Activated naive CD8-positive, alpha-beta T cell treated with anti-CD3 and anti-CD28 coated beads for 36 hours (primary cell): ENCODE measurements around the gene OR51I1. TPM values are rescaled to one million over a fixed set of nuclear protein-coding genes. Genes with fewer than 3 reads are reported as not detected.
A peak's percentile ranks its signal among the peaks of the same experiment; 100 is the strongest.

Source experiments
- DNase-seq: peaks from one replicate; pipeline ENCODE4 v3.0.0; 2021
- H3K27ac Mint-ChIP-seq: one replicate; pipeline ENCODE4 v1.8.0; 2022; ENCODE audit warnings: mild to moderate bottlenecking, moderate library complexity, mixed read lengths
- H3K27me3 Mint-ChIP-seq: one replicate; pipeline ENCODE4 v1.8.0; 2022; ENCODE audit warnings: mild to moderate bottlenecking, mixed read lengths
- H3K36me3 Mint-ChIP-seq: one replicate; pipeline ENCODE4 v1.8.0; 2021; ENCODE audit warnings: mild to moderate bottlenecking, mixed read lengths
- H3K4me1 Mint-ChIP-seq: one replicate; pipeline ENCODE4 v1.8.0; 2021; ENCODE audit warnings: mixed read lengths
- H3K4me3 Mint-ChIP-seq: one replicate; pipeline ENCODE4 v1.8.0; 2022; ENCODE audit warnings: mild to moderate bottlenecking, moderate library complexity, mixed read lengths
- H3K9me3 Mint-ChIP-seq: one replicate; pipeline ENCODE4 v1.8.0; 2022; ENCODE audit warnings: mixed read lengths
- total RNA-seq, 2 experiments: library from RNA; stranded (reverse); gene quantifications; one replicate each; pipeline ENCODE4 v1.2.3, GENCODE V29; 2021

Gene OR51I1, protein sequence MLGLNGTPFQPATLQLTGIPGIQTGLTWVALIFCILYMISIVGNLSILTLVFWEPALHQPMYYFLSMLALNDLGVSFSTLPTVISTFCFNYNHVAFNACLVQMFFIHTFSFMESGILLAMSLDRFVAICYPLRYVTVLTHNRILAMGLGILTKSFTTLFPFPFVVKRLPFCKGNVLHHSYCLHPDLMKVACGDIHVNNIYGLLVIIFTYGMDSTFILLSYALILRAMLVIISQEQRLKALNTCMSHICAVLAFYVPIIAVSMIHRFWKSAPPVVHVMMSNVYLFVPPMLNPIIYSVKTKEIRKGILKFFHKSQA
- not detected for total RNA-seq

DNA sequence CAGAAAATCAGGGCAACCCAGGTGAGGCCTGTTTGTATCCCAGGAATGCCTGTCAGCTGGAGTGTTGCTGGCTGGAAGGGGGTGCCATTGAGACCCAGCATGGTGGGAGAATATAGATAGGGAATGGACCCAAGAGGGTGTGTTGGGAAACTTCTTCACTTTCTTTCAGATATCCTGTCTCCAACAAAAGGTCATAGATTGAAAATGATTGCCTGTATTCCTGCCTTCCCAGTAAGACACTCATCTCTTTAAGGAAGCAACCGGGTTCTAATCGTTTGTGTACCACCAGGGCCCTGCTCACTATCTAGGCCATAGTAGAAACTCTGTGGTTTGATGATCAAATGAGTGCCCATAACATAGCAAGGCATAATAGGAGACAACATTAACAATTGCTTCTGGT is at the start of gene OR51I1:
Gene OR51I1 (minus strand): TSS at position 101 of the 400 bp plus-strand sequence. CDS start 0 bp downstream, at position 101.
- no peaks in the 10 kb centered on the region for H3K9me3 Mint-ChIP-seq
- no peaks in the 10 kb centered on the region for H3K4me1 Mint-ChIP-seq
- no peaks in the 10 kb centered on the region for H3K27me3 Mint-ChIP-seq
- DNase-seq: no peak
- H3K27ac Mint-ChIP-seq: no peak within 1 kb of the TSS
- no peaks in the 10 kb centered on the region for H3K36me3 Mint-ChIP-seq
- no peak within 1 kb of the TSS for H3K4me3 Mint-ChIP-seq

DNA sequence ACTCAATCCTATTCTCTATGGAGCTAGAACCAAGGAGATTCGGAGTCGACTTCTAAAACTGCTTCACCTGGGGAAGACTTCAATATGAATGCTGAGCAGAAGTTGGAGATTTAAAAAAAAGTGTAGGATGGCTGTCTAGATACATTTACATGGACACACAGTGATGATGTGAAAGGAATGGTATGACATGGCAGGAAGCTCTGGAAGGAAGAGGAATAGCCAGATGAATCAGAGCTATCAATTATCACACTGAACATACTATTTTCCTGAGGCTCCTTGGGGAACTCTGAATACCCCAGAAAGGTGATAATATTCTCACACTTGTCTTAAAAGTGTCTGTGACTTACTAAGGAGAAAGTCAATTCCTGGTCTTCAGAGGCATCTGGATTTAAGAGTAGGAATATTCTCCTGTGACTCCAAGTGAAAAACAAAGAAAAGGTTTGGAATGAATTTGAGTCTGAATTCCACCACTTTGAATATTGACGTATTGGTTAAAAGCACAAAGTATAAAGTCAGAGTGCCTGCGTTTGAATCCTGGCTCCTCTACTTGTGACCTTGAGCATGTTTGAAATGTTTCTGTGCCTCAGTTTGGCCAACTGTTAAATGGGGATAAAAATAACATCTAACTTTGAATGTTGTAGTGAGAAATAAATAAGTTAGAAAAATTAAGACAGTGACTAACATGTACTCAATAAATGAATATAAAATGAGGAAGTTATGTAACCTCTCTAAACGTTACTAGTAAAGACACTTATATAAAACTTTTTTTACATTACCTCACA is 48.5 kb upstream of the OR51I1 start:
- Mint-ChIP-seq H3K4me1 (peaks cover 2% of the 10 kb centered on the region), H3K27ac (no peak overlapping the region), H3K4me3 (no peak overlapping the region), H3K36me3 (no peaks in the 10 kb centered on the region), H3K9me3 (no peaks in the 10 kb centered on the region), H3K27me3 (peaks cover 5% of the 10 kb centered on the region)
- no peak for DNase-seq

DNA sequence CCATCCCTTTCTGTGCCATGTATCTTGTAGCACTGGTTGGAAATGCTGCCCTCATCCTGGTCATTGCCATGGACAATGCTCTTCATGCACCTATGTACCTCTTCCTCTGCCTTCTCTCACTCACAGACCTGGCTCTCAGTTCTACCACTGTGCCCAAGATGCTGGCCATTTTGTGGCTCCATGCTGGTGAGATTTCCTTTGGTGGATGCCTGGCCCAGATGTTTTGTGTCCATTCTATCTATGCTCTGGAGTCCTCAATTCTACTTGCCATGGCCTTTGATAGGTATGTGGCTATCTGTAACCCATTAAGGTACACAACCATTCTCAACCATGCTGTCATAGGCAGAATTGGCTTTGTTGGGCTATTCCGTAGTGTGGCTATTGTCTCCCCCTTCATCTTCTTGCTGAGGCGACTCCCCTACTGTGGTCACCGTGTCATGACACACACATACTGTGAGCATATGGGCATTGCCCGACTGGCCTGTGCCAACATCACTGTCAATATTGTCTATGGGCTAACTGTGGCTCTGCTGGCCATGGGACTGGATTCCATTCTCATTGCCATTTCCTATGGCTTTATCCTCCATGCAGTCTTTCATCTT is 47.6 kb upstream of the OR51I1 start:
- peaks cover 5% of the 10 kb centered on the region for H3K27me3 Mint-ChIP-seq
- no peak for DNase-seq
- H3K4me1 Mint-ChIP-seq: peaks cover 2% of the 10 kb centered on the region
- H3K27ac Mint-ChIP-seq: no peak overlapping the region
- no peaks in the 10 kb centered on the region for H3K9me3 Mint-ChIP-seq
- H3K36me3 Mint-ChIP-seq: no peaks in the 10 kb centered on the region
- H3K4me3 Mint-ChIP-seq: no peak overlapping the region

DNA sequence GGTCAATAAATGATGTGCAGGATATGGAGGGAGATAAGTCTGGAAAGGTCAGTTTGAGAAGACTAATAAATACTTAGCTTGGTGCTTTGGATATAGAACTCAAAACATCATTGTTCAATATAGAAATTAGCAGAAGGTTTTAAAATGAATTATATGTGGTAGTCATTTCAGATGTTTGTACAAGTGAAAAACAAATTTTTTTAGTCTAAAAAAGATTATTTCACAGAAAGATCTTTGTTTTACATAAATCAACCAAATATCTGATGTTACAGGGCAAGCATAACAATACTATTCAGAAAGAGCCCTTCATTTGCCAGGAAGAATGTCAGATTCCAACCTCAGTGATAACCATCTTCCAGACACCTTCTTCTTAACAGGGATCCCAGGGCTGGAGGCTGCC is 47.1 kb upstream of the OR51I1 start, which contains the start of gene OR52D1:
Gene OR52D1 (plus strand): TSS at position 301 of the 400 bp plus-strand sequence. CDS start 22 bp downstream, at position 323.
- peaks cover 2% of the 10 kb centered on the region for H3K4me1 Mint-ChIP-seq
- no peak within 1 kb of the TSS for H3K4me3 Mint-ChIP-seq
- no peak within 1 kb of the TSS for H3K27ac Mint-ChIP-seq
- no peak for DNase-seq
- H3K9me3 Mint-ChIP-seq: no peaks in the 10 kb centered on the region
- H3K27me3 Mint-ChIP-seq: peaks cover 5% of the 10 kb centered on the region
- no peaks in the 10 kb centered on the region for H3K36me3 Mint-ChIP-seq

DNA sequence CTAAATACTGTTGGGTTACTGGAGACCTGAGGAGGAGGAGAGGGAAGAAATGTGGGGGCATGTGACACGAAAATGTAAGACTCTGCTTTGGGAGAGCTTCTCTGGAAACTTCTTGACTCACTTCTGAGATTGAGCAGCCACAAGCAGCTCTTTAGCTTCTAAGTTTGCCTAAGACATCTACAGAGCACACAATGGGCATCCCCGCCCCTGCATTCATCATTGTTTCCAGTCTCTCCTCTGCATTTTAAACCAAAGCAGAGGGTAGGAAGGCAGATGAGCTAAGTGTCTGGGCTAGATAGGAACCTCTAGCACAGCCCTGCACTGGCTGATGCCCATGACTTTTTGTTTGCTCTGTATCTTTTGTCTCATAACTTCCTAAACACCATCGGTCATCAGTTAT is 45.1 kb upstream of the OR51I1 start:
- peaks cover 5% of the 10 kb centered on the region for H3K27me3 Mint-ChIP-seq

DNA sequence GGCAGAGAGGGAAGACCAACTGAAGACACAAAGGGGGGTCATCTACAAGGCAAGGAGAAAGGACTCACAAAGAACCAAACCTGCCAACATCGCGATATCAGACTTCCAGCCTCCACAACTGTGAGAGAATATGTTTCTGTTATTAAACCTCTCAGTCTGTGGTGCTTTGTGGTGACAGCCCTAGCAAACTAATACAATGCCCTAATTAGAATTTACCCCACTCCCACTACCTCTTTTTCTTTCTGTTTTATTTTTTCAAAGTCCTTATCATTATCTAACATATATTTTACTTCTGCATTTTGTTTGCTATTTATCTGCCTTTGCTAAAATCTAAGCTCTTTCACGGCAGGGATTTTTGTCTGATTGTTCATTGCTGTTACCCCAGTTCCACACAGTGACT is 44.7 kb upstream of the OR51I1 start:
- H3K27ac Mint-ChIP-seq: no peak overlapping the region
- no peaks in the 10 kb centered on the region for H3K36me3 Mint-ChIP-seq
- H3K27me3 Mint-ChIP-seq: peaks cover under 1% of the 10 kb centered on the region
- H3K4me1 Mint-ChIP-seq: peaks cover 2% of the 10 kb centered on the region
- H3K9me3 Mint-ChIP-seq: no peaks in the 10 kb centered on the region
- H3K4me3 Mint-ChIP-seq: no peak overlapping the region
- no peak for DNase-seq

More for the DNA sequence above, 45.1 kb upstream of the OR51I1 start:
- DNase-seq: peak; percentile 13
- Mint-ChIP-seq H3K9me3 (no peaks in the 10 kb centered on the region), H3K4me1 (peaks cover 2% of the 10 kb centered on the region), H3K27ac (no peak overlapping the region), H3K4me3 (no peak overlapping the region), H3K36me3 (no peaks in the 10 kb centered on the region)

DNA sequence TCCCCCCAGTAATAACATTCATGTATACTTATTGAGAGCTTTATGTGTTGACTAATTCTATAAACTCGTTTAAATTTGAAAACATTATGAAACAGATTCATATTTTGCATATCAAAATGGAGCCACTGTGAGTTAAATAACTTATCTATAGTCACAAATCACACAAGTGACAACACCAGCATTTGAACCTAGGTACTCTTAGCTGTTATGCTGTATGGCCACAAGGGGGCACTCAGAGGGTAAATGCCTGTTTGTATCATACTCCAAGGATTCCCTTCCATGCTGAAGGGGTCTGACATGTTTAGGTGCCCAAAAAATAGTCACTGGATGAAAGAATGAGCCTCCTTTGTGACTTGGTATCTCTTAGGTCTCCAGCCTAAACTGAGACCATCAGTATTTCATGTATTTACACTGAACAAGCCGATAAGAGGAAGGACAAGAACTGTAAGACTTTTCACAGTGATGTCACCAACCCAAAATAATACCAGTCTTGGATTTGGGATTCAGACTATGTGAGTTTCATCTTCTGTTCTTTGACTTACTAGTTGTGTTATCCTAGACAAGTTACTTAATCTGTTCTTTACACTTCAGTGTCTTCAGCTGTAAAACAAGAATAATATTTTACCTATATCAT is 35.0 kb upstream of the OR51I1 start:
- DNase-seq: peak; percentile 14
- H3K9me3 Mint-ChIP-seq: peaks cover 1% of the 10 kb centered on the region
- H3K4me1 Mint-ChIP-seq: peaks cover 2% of the 10 kb centered on the region
- no peaks in the 10 kb centered on the region for H3K36me3 Mint-ChIP-seq
- H3K4me3 Mint-ChIP-seq: no peak overlapping the region
- H3K27me3 Mint-ChIP-seq: peaks cover 6% of the 10 kb centered on the region
- H3K27ac Mint-ChIP-seq: no peak overlapping the region

DNA sequence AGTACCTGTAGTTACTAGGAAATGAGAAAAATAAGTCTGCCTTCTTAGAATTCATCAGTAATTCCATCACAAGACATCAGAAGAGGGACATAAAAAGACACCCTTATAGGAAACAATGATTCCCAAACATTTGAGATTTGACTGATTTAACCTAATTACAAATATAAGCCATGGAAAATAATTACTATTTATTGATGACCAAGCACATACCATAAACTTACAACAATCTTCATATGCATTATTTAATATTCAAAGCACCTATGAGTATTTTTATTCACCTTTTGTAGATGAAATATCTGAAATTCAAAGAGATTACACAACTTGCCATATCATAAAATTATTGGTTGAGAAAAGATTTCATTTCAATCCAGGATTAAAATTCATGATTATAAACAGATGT is 32.6 kb upstream of the OR51I1 start:
- no peaks in the 10 kb centered on the region for H3K9me3 Mint-ChIP-seq
- peaks cover 2% of the 10 kb centered on the region for H3K4me1 Mint-ChIP-seq
- no peak for DNase-seq
- no peaks in the 10 kb centered on the region for H3K36me3 Mint-ChIP-seq
- no peak overlapping the region for H3K4me3 Mint-ChIP-seq
- H3K27me3 Mint-ChIP-seq: peaks cover 6% of the 10 kb centered on the region
- no peak overlapping the region for H3K27ac Mint-ChIP-seq

DNA sequence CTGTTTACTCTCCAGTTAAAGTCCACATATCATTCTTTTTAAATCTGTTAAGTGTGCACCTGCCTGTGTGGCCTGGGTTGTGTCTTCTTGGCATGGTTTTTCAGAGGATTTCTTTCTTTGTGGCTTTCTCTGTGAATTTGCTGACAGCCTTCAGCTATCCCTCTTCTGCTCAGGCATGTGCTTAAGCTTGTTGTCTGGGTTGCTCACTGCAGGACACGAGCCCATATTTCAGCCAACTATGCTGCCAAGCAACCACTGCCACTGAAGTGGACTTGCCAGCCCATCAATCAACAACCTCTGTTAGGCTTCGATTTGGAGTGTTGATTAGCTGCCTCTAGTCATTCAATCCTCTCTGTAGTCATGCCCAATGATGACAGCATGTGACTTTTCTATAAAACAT is 26.2 kb upstream of the OR51I1 start:
- no peak for DNase-seq
- no peaks in the 10 kb centered on the region for H3K27me3 Mint-ChIP-seq
- H3K4me1 Mint-ChIP-seq: no peaks in the 10 kb centered on the region
- no peak overlapping the region for H3K4me3 Mint-ChIP-seq
- H3K27ac Mint-ChIP-seq: no peak overlapping the region
- H3K9me3 Mint-ChIP-seq: no peaks in the 10 kb centered on the region
- no peaks in the 10 kb centered on the region for H3K36me3 Mint-ChIP-seq

DNA sequence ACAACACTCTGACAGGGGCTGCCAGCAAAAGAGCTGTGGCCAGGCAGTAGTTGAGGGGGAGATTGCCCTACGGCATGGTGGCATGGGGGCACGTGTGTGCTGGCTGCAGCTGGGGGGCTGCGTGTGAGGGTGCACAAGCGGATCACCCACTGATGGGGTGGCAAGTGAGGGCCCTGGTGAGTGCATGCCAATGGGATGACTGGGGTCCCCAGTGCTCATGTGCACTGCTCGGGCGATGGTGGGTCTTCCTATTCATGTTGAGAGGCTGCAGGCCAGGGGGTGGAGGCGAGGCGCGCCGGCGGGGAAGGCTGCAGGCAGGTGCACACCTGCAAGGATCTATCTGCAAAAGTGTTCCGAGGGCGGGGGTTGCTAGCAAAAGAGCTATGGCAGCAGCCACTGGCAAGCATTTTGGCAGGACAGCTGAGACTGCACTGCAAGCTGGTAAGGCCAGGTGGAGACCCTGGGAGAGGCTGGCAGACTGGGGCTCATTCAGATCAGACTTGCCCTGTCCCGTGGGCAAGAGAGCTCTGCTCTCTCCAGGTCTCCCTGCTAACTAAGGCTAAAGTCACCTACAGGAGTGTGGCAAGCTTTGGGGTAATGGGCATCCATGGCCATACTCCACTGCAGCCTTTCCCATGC is 19.8 kb upstream of the OR51I1 start:
- Mint-ChIP-seq H3K9me3 (peaks cover 9% of the 10 kb centered on the region), H3K4me1 (peaks cover 3% of the 10 kb centered on the region), H3K27me3 (peaks cover 5% of the 10 kb centered on the region), H3K27ac (no peak overlapping the region), H3K4me3 (no peak overlapping the region), H3K36me3 (no peaks in the 10 kb centered on the region)
- DNase-seq: no peak

DNA sequence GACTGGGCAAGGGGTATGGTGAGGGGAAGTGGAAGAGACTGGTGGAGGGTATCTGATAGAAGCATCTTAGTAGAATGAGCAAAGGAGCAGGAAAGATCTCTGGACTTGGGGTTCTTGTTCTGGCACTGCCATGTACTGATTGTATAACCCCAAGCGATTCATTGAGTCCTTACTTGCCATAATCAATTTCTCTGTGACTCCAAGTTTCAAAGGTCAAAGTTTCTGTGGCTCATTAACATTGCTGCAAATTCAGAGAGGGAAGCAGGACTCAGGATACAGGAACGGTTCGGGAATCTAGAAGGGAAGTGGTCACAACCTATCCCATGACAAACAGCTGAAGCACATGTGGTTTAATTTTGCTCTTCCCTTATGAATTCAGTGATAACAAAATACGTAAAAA is 8.1 kb upstream of the OR51I1 start:
- peaks cover 5% of the 10 kb centered on the region for H3K27me3 Mint-ChIP-seq
- H3K9me3 Mint-ChIP-seq: no peaks in the 10 kb centered on the region
- no peak for DNase-seq
- H3K27ac Mint-ChIP-seq: no peak overlapping the region
- H3K36me3 Mint-ChIP-seq: no peaks in the 10 kb centered on the region
- H3K4me3 Mint-ChIP-seq: no peak overlapping the region
- H3K4me1 Mint-ChIP-seq: no peaks in the 10 kb centered on the region

DNA sequence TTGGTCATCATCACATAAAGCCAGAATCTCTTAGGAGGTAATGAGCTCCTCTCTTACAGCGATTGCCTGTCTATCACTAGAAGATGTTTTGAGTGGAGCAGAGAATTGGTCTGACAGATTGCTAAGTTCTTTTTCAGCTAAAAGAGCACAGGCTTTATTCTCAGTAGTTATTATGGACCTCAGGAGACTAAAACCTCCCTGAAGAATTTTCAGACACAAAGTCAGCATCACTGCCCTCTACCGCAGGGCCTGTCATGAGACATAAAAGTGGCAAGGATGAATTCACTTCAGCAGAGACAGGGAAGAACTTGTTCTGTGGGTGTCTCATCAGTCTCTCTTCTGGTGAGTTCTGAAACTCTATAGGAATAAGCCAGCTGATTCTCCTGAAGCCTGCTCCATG is 7.7 kb upstream of the OR51I1 start, which contains the start of gene OR51I2:
Gene OR51I2 (plus strand): TSS at position 301 of the 400 bp plus-strand sequence. CDS start 4,166 bp downstream, outside the sequence.
- H3K4me3 Mint-ChIP-seq: no peak within 1 kb of the TSS
- no peak for DNase-seq
- H3K4me1 Mint-ChIP-seq: no peaks in the 10 kb centered on the region
- H3K27ac Mint-ChIP-seq: no peak within 1 kb of the TSS
- peaks cover 5% of the 10 kb centered on the region for H3K27me3 Mint-ChIP-seq
- no peaks in the 10 kb centered on the region for H3K9me3 Mint-ChIP-seq
- no peaks in the 10 kb centered on the region for H3K36me3 Mint-ChIP-seq

DNA sequence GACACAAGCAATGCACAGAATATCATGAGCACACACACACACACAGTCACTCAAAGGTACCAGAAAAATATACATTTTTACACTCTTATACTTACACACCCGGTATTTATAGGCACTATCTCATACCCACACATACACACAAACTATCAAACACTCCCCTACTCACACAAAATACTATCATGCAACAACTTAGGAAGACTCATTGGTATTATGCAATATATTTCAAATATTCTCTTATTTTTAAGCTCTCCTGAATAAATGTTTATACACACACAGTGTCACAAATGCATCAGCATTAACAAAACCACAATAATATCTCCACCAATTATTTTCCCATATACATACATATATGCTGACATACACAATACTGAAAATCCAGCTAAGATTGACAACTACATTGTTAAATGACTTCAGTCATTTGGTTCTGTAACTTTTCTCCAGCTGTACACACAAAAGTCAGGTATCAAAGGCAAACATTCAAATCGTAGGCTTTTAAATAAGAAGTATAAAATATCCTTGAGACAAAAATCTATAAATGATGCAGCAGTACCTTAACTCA is 2.6 kb upstream of the OR51I1 start:
- H3K9me3 Mint-ChIP-seq: no peaks in the 10 kb centered on the region
- no peak for DNase-seq
- H3K36me3 Mint-ChIP-seq: no peaks in the 10 kb centered on the region
- H3K27me3 Mint-ChIP-seq: peaks cover 5% of the 10 kb centered on the region
- no peak overlapping the region for H3K4me3 Mint-ChIP-seq
- H3K4me1 Mint-ChIP-seq: no peaks in the 10 kb centered on the region
- H3K27ac Mint-ChIP-seq: no peak overlapping the region

DNA sequence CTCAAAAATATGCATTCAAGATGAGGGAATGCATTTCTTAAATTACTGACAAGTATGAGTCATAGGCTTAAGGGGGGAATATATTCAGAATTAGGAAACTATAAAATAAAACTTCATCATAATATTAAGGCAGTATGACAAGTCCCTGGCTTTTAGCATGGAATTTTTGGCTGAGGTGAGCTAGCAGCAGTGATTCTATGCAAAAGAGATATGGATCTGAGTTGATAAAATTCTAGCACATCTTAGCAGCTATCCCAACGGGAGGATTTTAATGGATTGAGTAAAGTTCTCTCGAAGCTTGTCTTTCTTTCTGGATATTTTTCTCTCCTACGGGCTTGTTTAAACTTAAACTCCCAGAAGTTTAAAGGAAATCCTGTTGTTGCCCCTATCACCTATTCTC is 18.2 kb downstream of the OR51I1 start:
- Mint-ChIP-seq H3K36me3 (no peaks in the 10 kb centered on the region), H3K4me1 (no peaks in the 10 kb centered on the region), H3K4me3 (no peak overlapping the region), H3K27ac (no peak overlapping the region), H3K27me3 (peaks cover 14% of the 10 kb centered on the region), H3K9me3 (no peaks in the 10 kb centered on the region)
- no peak for DNase-seq
